HUES6 (cell line): ENCODE measurements around the gene PDE9A.
"Not testable (repeated sequence)": the region's sequence is repeated elsewhere in the genome, so short reads cannot be mapped to it uniquely, and the experiment has no call there.

Source experiments
- H3K27ac ChIP-seq: 2 replicates; pipeline ENCODE4 v1.7.0; 2013; ENCODE audit warnings: low read depth, mild to moderate bottlenecking, low read length, inconsistent platforms
- H3K27me3 ChIP-seq: 2 replicates; pipeline ENCODE4 v1.6.1; 2013; ENCODE audit warnings: low read length; ENCODE audit not compliant: control insufficient read depth, insufficient read depth
- H3K36me3 ChIP-seq: 2 replicates; pipeline ENCODE4 v1.6.1; 2013; ENCODE audit warnings: low read length; ENCODE audit not compliant: control insufficient read depth, insufficient read depth
- H3K4me1 ChIP-seq: 2 replicates; pipeline ENCODE4 v1.6.1; 2013; ENCODE audit warnings: low read length; ENCODE audit not compliant: control insufficient read depth, insufficient read depth
- H3K4me3 ChIP-seq: 2 replicates; pipeline ENCODE4 v1.5.1; 2013; ENCODE audit warnings: low read depth, low read length
- H3K9ac ChIP-seq: one replicate; pipeline ENCODE4 v1.6.1; 2013; ENCODE audit warnings: mild to moderate bottlenecking, low read length
- H3K9me3 ChIP-seq: 2 replicates; pipeline ENCODE4 v1.6.1; 2013; ENCODE audit warnings: low read depth, low read length; ENCODE audit not compliant: control insufficient read depth, insufficient read depth

The PDE9A gene

GRCh38 chr21:42705746-42706374, 52.4 kb downstream of the PDE9A start:
- peaks cover 2% of the 10 kb centered on the region; the same call in 1 of the 2 replicates for H3K9me3 ChIP-seq
- no peak overlapping the region for H3K4me3 ChIP-seq
- peaks cover 13% of the 10 kb centered on the region for H3K4me1 ChIP-seq
- H3K9ac ChIP-seq = no peak overlapping the region
- H3K27me3 ChIP-seq = no peaks in the 10 kb centered on the region
- no peak overlapping the region for H3K27ac ChIP-seq
- H3K36me3 ChIP-seq = peaks cover 29% of the 10 kb centered on the region

DNA sequence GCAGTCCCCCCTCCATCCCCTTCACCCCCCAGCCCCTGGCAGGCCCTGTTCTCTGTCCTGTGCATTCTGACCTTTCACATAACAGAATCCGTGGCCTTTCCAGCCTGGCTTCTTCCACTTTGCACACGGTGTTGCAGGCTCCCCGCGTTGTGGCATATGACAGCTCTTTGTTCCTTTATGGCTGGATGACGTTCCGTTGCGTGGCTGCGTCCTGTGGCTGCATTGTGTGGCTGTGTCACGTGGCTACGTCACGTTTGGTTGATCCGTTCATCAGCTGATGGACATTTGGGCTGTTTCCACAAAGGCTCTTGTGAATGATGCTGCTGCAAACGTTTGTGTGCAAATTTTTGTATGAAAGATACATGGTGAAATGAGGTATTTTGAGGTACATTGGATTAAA, 53.3 kb downstream of the PDE9A start:
- Histone ChIP-seq H3K4me3 (no peak overlapping the region), H3K4me1 (peaks cover 13% of the 10 kb centered on the region), H3K27me3 (no peaks in the 10 kb centered on the region), H3K27ac (no peak overlapping the region), H3K9me3 (peaks cover 2% of the 10 kb centered on the region; the same call in 1 of the 2 replicates), H3K36me3 (peaks cover 21% of the 10 kb centered on the region; the same call in 1 of the 2 replicates), H3K9ac (no peak overlapping the region)

GRCh38 chr21:42707207-42707830, 53.9 kb downstream of the PDE9A start:
- Histone ChIP-seq H3K4me1 (peaks cover 13% of the 10 kb centered on the region), H3K36me3 (peaks cover 15% of the 10 kb centered on the region; the same call in 1 of the 2 replicates), H3K4me3 (no peak overlapping the region), H3K9ac (no peak overlapping the region), H3K9me3 (no peaks in the 10 kb centered on the region), H3K27ac (no peak overlapping the region), H3K27me3 (no peaks in the 10 kb centered on the region)

DNA sequence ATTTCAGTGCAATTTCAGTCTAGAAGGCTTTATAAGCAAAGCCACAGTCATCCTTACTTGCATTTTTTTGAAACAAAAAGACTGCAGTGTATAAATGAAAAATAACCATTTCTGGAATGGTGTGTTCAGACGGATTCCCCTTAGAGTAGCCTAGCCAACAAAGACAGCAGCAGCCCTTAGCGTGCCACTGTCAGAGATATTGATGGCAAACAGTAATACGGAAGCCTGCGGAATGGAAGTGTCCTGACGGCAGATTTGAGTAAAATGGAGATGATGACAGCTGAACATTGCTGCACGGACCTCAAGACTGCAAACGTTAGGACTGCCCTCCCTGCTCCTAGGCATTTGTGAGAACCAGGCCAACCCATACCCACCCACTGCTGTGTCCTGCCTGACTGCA, 54.7 kb downstream of the PDE9A start:
- Histone ChIP-seq H3K9me3 (no peaks in the 10 kb centered on the region), H3K27ac (no peak overlapping the region), H3K9ac (no peak overlapping the region), H3K4me3 (no peak overlapping the region), H3K4me1 (peaks cover 13% of the 10 kb centered on the region), H3K27me3 (no peaks in the 10 kb centered on the region), H3K36me3 (peaks cover 10% of the 10 kb centered on the region; the same call in 1 of the 2 replicates)

- H3K27ac ChIP-seq, H3K27me3 ChIP-seq, H3K9me3 ChIP-seq, H3K4me3 ChIP-seq, H3K36me3 ChIP-seq, H3K9ac ChIP-seq: not testable (repeated sequence)
- peaks cover 13% of the 10 kb centered on the region for H3K4me1 ChIP-seq
Observed at GRCh38 chr21:42708916-42709315, 55.5 kb downstream of the PDE9A start.

- H3K36me3 ChIP-seq = peaks cover 3% of the 10 kb centered on the region; the same call in 1 of the 2 replicates
- no peak overlapping the region for H3K27ac ChIP-seq
- no peak overlapping the region for H3K9ac ChIP-seq
- no peaks in the 10 kb centered on the region for H3K9me3 ChIP-seq
- H3K27me3 ChIP-seq = no peaks in the 10 kb centered on the region
- peaks cover 13% of the 10 kb centered on the region for H3K4me1 ChIP-seq
- no peak overlapping the region for H3K4me3 ChIP-seq
Observed at GRCh38 chr21:42711667-42712066, 58.2 kb downstream of the PDE9A start.

GRCh38 chr21:42715427-42715826, 62.0 kb downstream of the PDE9A start:
- not testable (repeated sequence) for H3K27me3 ChIP-seq, H3K27ac ChIP-seq

DNA sequence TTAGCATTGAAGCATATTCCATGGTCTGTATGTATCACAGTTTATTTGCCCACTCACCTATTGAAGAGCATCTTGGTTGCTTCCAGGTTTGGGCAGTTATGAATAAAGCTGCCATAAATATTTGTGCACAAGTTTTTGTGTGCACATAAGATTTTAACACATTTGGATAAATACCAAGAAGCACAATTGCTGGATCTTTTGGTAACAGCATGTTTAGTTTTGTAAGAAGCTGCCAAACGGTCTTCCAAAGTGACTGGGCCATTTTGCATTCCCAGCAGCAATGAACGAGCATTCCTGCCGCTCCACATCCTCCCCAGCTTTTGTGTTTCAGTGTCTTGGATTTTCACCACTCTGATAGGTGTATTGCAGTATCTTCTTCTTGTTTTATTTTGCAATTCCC, 62.7 kb downstream of the PDE9A start:
- Histone ChIP-seq H3K4me1 (peaks cover 3% of the 10 kb centered on the region; the same call in 1 of the 2 replicates), H3K9me3 (no peaks in the 10 kb centered on the region), H3K27me3 (no peaks in the 10 kb centered on the region), H3K27ac (no peak overlapping the region), H3K9ac (no peak overlapping the region), H3K4me3 (no peak overlapping the region), H3K36me3 (no peaks in the 10 kb centered on the region)

More at GRCh38 chr21:42715427-42715826, 62.0 kb downstream of the PDE9A start:
- not testable (repeated sequence) for H3K4me1 ChIP-seq, H3K9me3 ChIP-seq, H3K9ac ChIP-seq, H3K4me3 ChIP-seq, H3K36me3 ChIP-seq

- peaks cover 12% of the 10 kb centered on the region; the same call in 1 of the 2 replicates for H3K4me1 ChIP-seq
- H3K9ac ChIP-seq, H3K9me3 ChIP-seq, H3K27ac ChIP-seq, H3K27me3 ChIP-seq, H3K36me3 ChIP-seq, H3K4me3 ChIP-seq: not testable (repeated sequence)
Observed at GRCh38 chr21:42720484-42720883, 67.1 kb downstream of the PDE9A start.

DNA sequence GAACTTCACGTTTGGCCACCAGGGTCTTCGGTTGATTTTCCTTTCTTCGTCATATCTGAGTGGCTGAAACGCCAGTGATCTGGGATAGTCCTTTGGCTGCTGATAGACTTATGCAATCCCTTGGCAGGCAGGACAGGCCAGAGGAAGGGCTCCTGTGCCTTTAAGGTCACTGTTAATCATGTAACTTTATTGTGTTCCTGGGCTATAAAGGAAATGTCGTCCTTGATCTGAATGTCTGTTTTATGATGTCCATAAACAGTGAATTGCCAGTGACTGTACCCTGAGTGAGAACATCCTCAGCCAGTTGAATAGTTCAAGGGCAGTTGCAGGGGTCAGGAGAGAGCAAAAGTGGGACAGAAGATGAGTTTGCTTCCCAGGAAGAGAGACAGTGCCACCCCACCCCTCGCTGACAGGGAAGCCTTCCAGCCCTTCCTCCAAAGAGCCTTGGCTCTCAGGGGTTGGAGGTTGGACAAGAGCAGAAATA, 68.0 kb downstream of the PDE9A start:
- Histone ChIP-seq H3K9me3 (no peaks in the 10 kb centered on the region), H3K36me3 (no peaks in the 10 kb centered on the region), H3K27ac (no peak overlapping the region), H3K27me3 (no peaks in the 10 kb centered on the region), H3K4me3 (no peak overlapping the region), H3K4me1 (peaks cover 12% of the 10 kb centered on the region; the same call in 1 of the 2 replicates), H3K9ac (no peak overlapping the region)

GRCh38 chr21:42722153-42722552, 68.7 kb downstream of the PDE9A start:
- Histone ChIP-seq H3K27ac (no peak overlapping the region), H3K9ac (no peak overlapping the region), H3K9me3 (no peaks in the 10 kb centered on the region), H3K36me3 (no peaks in the 10 kb centered on the region), H3K27me3 (no peaks in the 10 kb centered on the region), H3K4me3 (no peak overlapping the region), H3K4me1 (peaks cover 12% of the 10 kb centered on the region; the same call in 1 of the 2 replicates)
